DND-41 (cell line): Measurements from ENCODE around the gene PRTN3.
"Not testable (repeated sequence)": the region's sequence is repeated elsewhere in the genome, so short reads cannot be mapped to it uniquely, and the experiment has no call there.

ENCODE experiments used
- ATAC-seq: fragments of 200-7000 bp; cut with Tn5 transposase; 3 replicates; pipeline ENCODE4 v1.9.1; 2021; ENCODE audit warnings: low read depth; ENCODE audit not compliant: insufficient read depth
- DNase-seq: peaks from one replicate; pipeline ENCODE4 v3.0.0-alpha.2; 2020
- H2AFZ ChIP-seq: 2 replicates; pipeline ENCODE4 v1.6.0; 2012; ENCODE audit warnings: low read depth, low read length
- H3K27ac ChIP-seq: 2 replicates; pipeline ENCODE4 v1.5.1; 2012; ENCODE audit warnings: low read length, inconsistent platforms
- H3K27me3 ChIP-seq: fragments of 200-600 bp; sonication (generic); 2 replicates; pipeline ENCODE4 v1.6.0; 2012; ENCODE audit warnings: low read length, mild to moderate bottlenecking, inconsistent platforms; ENCODE audit not compliant: insufficient read depth, poor library complexity
- H3K36me3 ChIP-seq: 2 replicates; pipeline ENCODE4 v1.5.1; 2012; ENCODE audit warnings: low read length, inconsistent platforms; ENCODE audit not compliant: insufficient read depth
- H3K4me1 ChIP-seq: 2 replicates; pipeline ENCODE4 v1.5.1; 2012; ENCODE audit warnings: mild to moderate bottlenecking, low read length; ENCODE audit not compliant: insufficient read depth
- H3K4me2 ChIP-seq: 2 replicates; pipeline ENCODE4 v1.6.0; 2012; ENCODE audit warnings: mild to moderate bottlenecking, moderate library complexity, low read length, inconsistent platforms; ENCODE audit not compliant: insufficient read depth
- H3K4me3 ChIP-seq, 2 experiments: fragments of 200-600 bp in 1 of 2; shearing (Covaris generic) in 1 of 2; 2 replicates each; pipeline ENCODE4 v1.5.1; 2012 to 2016; ENCODE audit warnings: inconsistent platforms in 2 of 2, low read length in 2 of 2, mild to moderate bottlenecking in 2 of 2, low read depth in 1 of 2, moderate library complexity in 1 of 2
- H3K79me2 ChIP-seq: 2 replicates; pipeline ENCODE4 v1.6.0; 2012; ENCODE audit warnings: low read length, inconsistent platforms; ENCODE audit not compliant: insufficient read depth
- H3K9ac ChIP-seq: 2 replicates; pipeline ENCODE4 v1.6.0; 2012; ENCODE audit warnings: low read depth, mild to moderate bottlenecking, inconsistent platforms, low read length, moderate library complexity
- H3K9me3 ChIP-seq: 2 replicates; pipeline ENCODE4 v1.5.1; 2012; ENCODE audit warnings: low read length, moderate library complexity, mild to moderate bottlenecking, inconsistent platforms; ENCODE audit not compliant: insufficient read depth, severe bottlenecking
- H4K20me1 ChIP-seq: 2 replicates; pipeline ENCODE4 v1.6.0; 2012; ENCODE audit warnings: low read length; ENCODE audit not compliant: insufficient read depth
- CTCF ChIP-seq: IDR thresholded peaks from 2 replicates; pipeline ENCODE4 v1.5.1; 2012; ENCODE audit warnings: borderline replicate concordance, low read length, moderate library complexity, mild to moderate bottlenecking; ENCODE audit not compliant: poor library complexity, severe bottlenecking; ENCODE audit errors: extremely low read depth
- EZH2 ChIP-seq: IDR thresholded peaks from 3 replicates; pipeline ENCODE4 v1.6.1; 2012; ENCODE audit warnings: borderline replicate concordance, low read depth, mild to moderate bottlenecking, moderate library complexity, low read length, inconsistent platforms; ENCODE audit not compliant: severe bottlenecking

Gene PRTN3

GRCh38 chr19:845707-846521 is 5.1 kb downstream of the PRTN3 start:
- Histone ChIP-seq H3K79me2 (no peaks in the 10 kb centered on the region), H2AFZ (no peak overlapping the region), H4K20me1 (no peaks in the 10 kb centered on the region), H3K27me3 (no peaks in the 10 kb centered on the region), H3K9me3 (no peaks in the 10 kb centered on the region), H3K4me2 (no peak overlapping the region), H3K9ac (no peak overlapping the region), H3K4me3 (no peak overlapping the region), H3K27ac (no peak overlapping the region), H3K4me1 (no peaks in the 10 kb centered on the region), H3K36me3 (no peaks in the 10 kb centered on the region)
- DNase-seq (no peak), ATAC-seq (no peak)
- TF ChIP-seq EZH2 (no peak), CTCF (no peak)

GRCh38 chr19:848386-848921 is 7.7 kb downstream of the PRTN3 start:
- no peak overlapping the region for H3K27ac ChIP-seq

GRCh38 chr19:849195-849594 is 8.4 kb downstream of the PRTN3 start:
- not testable (repeated sequence) for H3K27me3 ChIP-seq

More at GRCh38 chr19:848386-848921, 7.7 kb downstream of the PRTN3 start:
- Histone ChIP-seq H3K79me2 (no peaks in the 10 kb centered on the region), H3K27me3 (no peaks in the 10 kb centered on the region), H3K4me2 (no peak overlapping the region), H3K4me3 (no peak overlapping the region), H3K9me3 (no peaks in the 10 kb centered on the region), H2AFZ (no peak overlapping the region), H3K36me3 (no peaks in the 10 kb centered on the region), H3K4me1 (no peaks in the 10 kb centered on the region), H4K20me1 (no peaks in the 10 kb centered on the region), H3K9ac (no peak overlapping the region)
- TF ChIP-seq EZH2 = no peak
- TF ChIP-seq CTCF = no peak
- DNase-seq = no peak
- ATAC-seq = no peak

GRCh38 chr19:850221-850978 is 9.6 kb downstream of the PRTN3 start:
- Histone ChIP-seq H3K4me3 (no peak overlapping the region), H3K9me3 (no peaks in the 10 kb centered on the region), H3K4me1 (no peaks in the 10 kb centered on the region), H4K20me1 (no peaks in the 10 kb centered on the region), H2AFZ (no peak overlapping the region), H3K9ac (no peak overlapping the region), H3K79me2 (no peaks in the 10 kb centered on the region), H3K27ac (no peak overlapping the region), H3K4me2 (no peak overlapping the region), H3K27me3 (no peaks in the 10 kb centered on the region), H3K36me3 (no peaks in the 10 kb centered on the region)
- DNase-seq (peak; percentile 21), ATAC-seq (no peak)
- TF ChIP-seq EZH2 (no peak), CTCF (no peak)

More at GRCh38 chr19:849195-849594, 8.4 kb downstream of the PRTN3 start:
- DNase-seq, H2AFZ ChIP-seq, H3K9ac ChIP-seq, H3K36me3 ChIP-seq, H4K20me1 ChIP-seq, H3K4me3 ChIP-seq, ATAC-seq, H3K79me2 ChIP-seq, H3K4me1 ChIP-seq, H3K4me2 ChIP-seq, H3K27ac ChIP-seq, H3K9me3 ChIP-seq: not testable (repeated sequence)
